SK-N-SH treated with all-trans-retinoic acid at 6 μM for 48 hours (cell line): ENCODE results near the gene XBP1.

Experiments
- ATAC-seq: fragments of 200-7000 bp; cut with Tn5 transposase; 3 replicates; pipeline ENCODE4 v1.9.1; 2020; ENCODE audit warnings: mild to moderate bottlenecking, moderate library complexity
- ARNTL ChIP-seq: fragments of 450-650 bp; formaldehyde crosslinking; IDR thresholded peaks from 2 replicates; pipeline ENCODE4 v1.5.0; 2020; ENCODE audit warnings: low read depth, mild to moderate bottlenecking, moderate library complexity, borderline replicate concordance
- BACH2 ChIP-seq: fragments of 250-450 bp; sonication (Bioruptor Pico); IDR thresholded peaks from 2 replicates; pipeline ENCODE4 v1.9.0; 2021; ENCODE audit warnings: mild to moderate bottlenecking, borderline replicate concordance
- ESRRG ChIP-seq: fragments of 250-450 bp; sonication (Bioruptor Pico); IDR thresholded peaks from 2 replicates; pipeline ENCODE4 v1.6.1; 2021; ENCODE audit warnings: mild to moderate bottlenecking
- GLIS3 ChIP-seq: fragments of 250-450 bp; sonication (Bioruptor Pico); IDR thresholded peaks from 2 replicates; pipeline ENCODE4 v1.5.0; 2020; ENCODE audit warnings: mild to moderate bottlenecking, moderate library complexity
- ISL1 ChIP-seq: fragments of 250-450 bp; sonication (Bioruptor Pico); IDR thresholded peaks from 2 replicates; pipeline ENCODE4 v2.1.2; 2022; ENCODE audit warnings: mild to moderate bottlenecking, moderate library complexity
- PPARA ChIP-seq: fragments of 250-450 bp; sonication (Bioruptor Pico); IDR thresholded peaks from 2 replicates; pipeline ENCODE4 v1.5.0; 2020; ENCODE audit warnings: mild to moderate bottlenecking, borderline replicate concordance
- RARB ChIP-seq: fragments of 250-450 bp; sonication (Bioruptor Pico); IDR thresholded peaks from 2 replicates; pipeline ENCODE4 v1.8.0; 2021; ENCODE audit warnings: mild to moderate bottlenecking, moderate library complexity
- SNAI2 ChIP-seq: fragments of 250-450 bp; sonication (Bioruptor Pico); IDR thresholded peaks from 2 replicates; pipeline ENCODE4 v1.5.0; 2020; ENCODE audit warnings: mild to moderate bottlenecking, moderate library complexity
- TCF4 ChIP-seq: fragments of 250-450 bp; sonication (Bioruptor Pico); IDR thresholded peaks from 2 replicates; pipeline ENCODE4 v1.8.0; 2021; ENCODE audit warnings: mild to moderate bottlenecking, moderate library complexity, borderline replicate concordance
- TOX ChIP-seq: fragments of 250-450 bp; sonication (Bioruptor Pico); IDR thresholded peaks from 2 replicates; pipeline ENCODE4 v1.8.0; 2021; ENCODE audit warnings: mild to moderate bottlenecking, moderate library complexity, borderline replicate concordance
- ZC3H10 ChIP-seq: fragments of 250-450 bp; sonication (Bioruptor Pico); IDR thresholded peaks from 2 replicates; pipeline ENCODE4 v1.5.1; 2021; ENCODE audit warnings: mild to moderate bottlenecking, moderate library complexity
- ZFP3 ChIP-seq: fragments of 250-450 bp; sonication (Bioruptor Pico); IDR thresholded peaks from 2 replicates; pipeline ENCODE4 v1.5.0; 2020; ENCODE audit warnings: mild to moderate bottlenecking, moderate library complexity
- ZFP30 ChIP-seq: fragments of 450-650 bp; formaldehyde crosslinking; IDR thresholded peaks from 2 replicates; pipeline ENCODE4 v1.5.0; 2022; ENCODE audit warnings: mild to moderate bottlenecking, moderate library complexity
- ZNF565 ChIP-seq: fragments of 450-650 bp; formaldehyde crosslinking; conservative IDR thresholded peaks from 2 replicates; pipeline ENCODE4 v1.5.0; 2020; ENCODE audit warnings: low read depth, mild to moderate bottlenecking, moderate library complexity
- ZNF70 ChIP-seq: fragments of 450-650 bp; formaldehyde crosslinking; IDR thresholded peaks from 2 replicates; pipeline ENCODE4 v1.5.0; 2020; ENCODE audit warnings: mild to moderate bottlenecking, moderate library complexity
- ZNF8 ChIP-seq: fragments of 450-650 bp; formaldehyde crosslinking; IDR thresholded peaks from 2 replicates; pipeline ENCODE4 v1.5.0; 2020; ENCODE audit warnings: mild to moderate bottlenecking, moderate library complexity
- TF ChIP-seq, protein P1 (sequence below): fragments of 250-450 bp; sonication (Bioruptor Pico); IDR thresholded peaks from 2 replicates; pipeline ENCODE4 v1.8.0; 2021; ENCODE audit warnings: low read depth, mild to moderate bottlenecking, moderate library complexity, borderline replicate concordance
- TF ChIP-seq, protein P2 (sequence below): fragments of 250-450 bp; sonication (Bioruptor Pico); IDR thresholded peaks from 2 replicates; pipeline ENCODE4 v1.5.0; 2020; ENCODE audit warnings: mild to moderate bottlenecking, moderate library complexity
- TF ChIP-seq, protein P3 (sequence below): fragments of 250-450 bp; sonication (Bioruptor Pico); IDR thresholded peaks from 2 replicates; pipeline ENCODE4 v1.5.1; 2020; ENCODE audit warnings: low read depth, mild to moderate bottlenecking, moderate library complexity
- TF ChIP-seq, protein P4 (sequence below): fragments of 250-450 bp; sonication (Bioruptor Pico); IDR thresholded peaks from 2 replicates; pipeline ENCODE4 v1.8.0; 2020; ENCODE audit warnings: mild to moderate bottlenecking, moderate library complexity, borderline replicate concordance
- TF ChIP-seq, protein P5 (sequence below): fragments of 250-450 bp; sonication (Bioruptor Pico); IDR thresholded peaks from 2 replicates; pipeline ENCODE4 v1.5.1; 2021; ENCODE audit warnings: mild to moderate bottlenecking, moderate library complexity

The XBP1 gene

DNA sequence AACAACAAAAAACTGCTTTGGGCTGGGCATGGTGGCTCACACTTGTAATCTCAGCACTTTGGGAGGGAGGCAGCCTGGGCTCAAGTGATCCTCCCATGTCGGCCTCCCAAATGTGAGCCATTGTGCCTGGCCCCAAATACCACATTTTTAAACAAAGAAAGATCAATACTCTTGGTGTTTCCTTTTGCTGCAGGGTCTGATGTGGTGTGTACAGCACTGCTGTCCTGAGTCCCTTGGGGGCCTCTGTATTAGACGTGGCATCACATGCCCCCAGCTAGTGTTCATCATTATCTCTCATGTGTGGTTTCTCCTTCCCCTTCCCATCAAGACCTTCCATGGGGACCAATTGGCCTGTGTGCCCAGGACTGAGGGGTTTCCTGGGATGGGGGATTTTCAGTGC, 20.5 kb upstream of the XBP1 start:
- TF ChIP-seq ZNF8 (CRISPR knock-in tag) (no peak), ZC3H10 (CRISPR knock-in tag) (no peak), SNAI2 (CRISPR knock-in tag) (no peak), PPARA (CRISPR knock-in tag) (no peak), RARB (CRISPR knock-in tag) (no peak), ISL1 (no peak)
- no peak for ATAC-seq

DNA sequence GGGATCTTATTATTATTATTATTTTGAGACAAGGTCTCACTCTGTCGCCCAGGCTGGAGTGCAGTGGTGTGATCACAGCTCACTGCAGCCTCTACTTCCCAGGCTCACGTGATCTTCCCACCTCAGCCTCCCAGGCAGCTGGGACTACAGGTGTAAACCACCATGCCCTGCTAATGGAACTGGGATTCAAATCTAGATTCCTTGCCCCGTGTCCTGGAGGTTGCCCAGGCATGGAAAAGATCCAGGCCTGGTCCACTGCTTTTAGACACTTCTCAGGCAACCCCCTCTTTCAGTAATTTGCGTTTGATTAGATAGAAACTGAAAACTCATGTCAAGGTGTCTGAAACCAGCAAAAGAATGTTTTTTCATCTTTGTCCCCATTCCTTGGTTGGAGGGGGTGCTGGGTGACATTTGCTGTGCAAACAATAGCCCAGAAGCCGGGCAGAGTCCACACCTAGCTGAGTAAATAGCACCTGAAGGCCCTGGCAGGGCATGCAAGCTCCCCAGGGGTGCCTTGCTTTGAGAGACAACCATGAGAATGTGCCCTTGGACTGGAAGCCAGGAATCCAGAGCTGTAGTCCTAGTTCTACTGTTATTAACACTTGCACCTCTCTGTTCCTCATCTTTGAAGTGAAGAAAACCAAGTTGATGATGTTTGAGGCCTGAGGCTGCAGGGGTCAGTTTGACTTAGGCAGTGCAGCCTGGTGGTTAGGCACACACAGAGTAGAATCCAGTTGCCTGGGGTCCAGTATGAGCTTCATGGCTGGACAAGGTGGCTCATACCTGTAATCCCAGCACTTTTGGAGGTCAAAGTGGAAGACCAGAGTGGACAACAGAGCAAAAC, 19.1 kb upstream of the XBP1 start:
- no peak for ATAC-seq
- TF ChIP-seq SNAI2 (CRISPR knock-in tag) = no peak
- TF ChIP-seq, protein P1, sequence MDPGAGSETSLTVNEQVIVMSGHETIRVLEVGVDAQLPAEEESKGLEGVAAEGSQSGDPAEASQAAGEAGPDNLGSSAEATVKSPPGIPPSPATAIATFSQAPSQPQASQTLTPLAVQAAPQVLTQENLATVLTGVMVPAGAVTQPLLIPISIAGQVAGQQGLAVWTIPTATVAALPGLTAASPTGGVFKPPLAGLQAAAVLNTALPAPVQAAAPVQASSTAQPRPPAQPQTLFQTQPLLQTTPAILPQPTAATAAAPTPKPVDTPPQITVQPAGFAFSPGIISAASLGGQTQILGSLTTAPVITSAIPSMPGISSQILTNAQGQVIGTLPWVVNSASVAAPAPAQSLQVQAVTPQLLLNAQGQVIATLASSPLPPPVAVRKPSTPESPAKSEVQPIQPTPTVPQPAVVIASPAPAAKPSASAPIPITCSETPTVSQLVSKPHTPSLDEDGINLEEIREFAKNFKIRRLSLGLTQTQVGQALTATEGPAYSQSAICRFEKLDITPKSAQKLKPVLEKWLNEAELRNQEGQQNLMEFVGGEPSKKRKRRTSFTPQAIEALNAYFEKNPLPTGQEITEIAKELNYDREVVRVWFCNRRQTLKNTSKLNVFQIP (CRISPR knock-in tag) = no peak
- TF ChIP-seq, protein P2, sequence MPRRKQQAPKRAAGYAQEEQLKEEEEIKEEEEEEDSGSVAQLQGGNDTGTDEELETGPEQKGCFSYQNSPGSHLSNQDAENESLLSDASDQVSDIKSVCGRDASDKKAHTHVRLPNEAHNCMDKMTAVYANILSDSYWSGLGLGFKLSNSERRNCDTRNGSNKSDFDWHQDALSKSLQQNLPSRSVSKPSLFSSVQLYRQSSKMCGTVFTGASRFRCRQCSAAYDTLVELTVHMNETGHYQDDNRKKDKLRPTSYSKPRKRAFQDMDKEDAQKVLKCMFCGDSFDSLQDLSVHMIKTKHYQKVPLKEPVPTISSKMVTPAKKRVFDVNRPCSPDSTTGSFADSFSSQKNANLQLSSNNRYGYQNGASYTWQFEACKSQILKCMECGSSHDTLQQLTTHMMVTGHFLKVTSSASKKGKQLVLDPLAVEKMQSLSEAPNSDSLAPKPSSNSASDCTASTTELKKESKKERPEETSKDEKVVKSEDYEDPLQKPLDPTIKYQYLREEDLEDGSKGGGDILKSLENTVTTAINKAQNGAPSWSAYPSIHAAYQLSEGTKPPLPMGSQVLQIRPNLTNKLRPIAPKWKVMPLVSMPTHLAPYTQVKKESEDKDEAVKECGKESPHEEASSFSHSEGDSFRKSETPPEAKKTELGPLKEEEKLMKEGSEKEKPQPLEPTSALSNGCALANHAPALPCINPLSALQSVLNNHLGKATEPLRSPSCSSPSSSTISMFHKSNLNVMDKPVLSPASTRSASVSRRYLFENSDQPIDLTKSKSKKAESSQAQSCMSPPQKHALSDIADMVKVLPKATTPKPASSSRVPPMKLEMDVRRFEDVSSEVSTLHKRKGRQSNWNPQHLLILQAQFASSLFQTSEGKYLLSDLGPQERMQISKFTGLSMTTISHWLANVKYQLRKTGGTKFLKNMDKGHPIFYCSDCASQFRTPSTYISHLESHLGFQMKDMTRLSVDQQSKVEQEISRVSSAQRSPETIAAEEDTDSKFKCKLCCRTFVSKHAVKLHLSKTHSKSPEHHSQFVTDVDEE = no peak
- TF ChIP-seq TOX (CRISPR knock-in tag) = no peak
- TF ChIP-seq ZFP30 (CRISPR knock-in tag) = no peak
- TF ChIP-seq TCF4 (CRISPR knock-in tag) = no peak
- TF ChIP-seq ZFP3 = no peak
- TF ChIP-seq ISL1 = no peak
- TF ChIP-seq RARB (CRISPR knock-in tag) = no peak
- no peak for TF ChIP-seq BACH2 (CRISPR knock-in tag)
- no peak for TF ChIP-seq ZNF8 (CRISPR knock-in tag)
- TF ChIP-seq, protein P3, sequence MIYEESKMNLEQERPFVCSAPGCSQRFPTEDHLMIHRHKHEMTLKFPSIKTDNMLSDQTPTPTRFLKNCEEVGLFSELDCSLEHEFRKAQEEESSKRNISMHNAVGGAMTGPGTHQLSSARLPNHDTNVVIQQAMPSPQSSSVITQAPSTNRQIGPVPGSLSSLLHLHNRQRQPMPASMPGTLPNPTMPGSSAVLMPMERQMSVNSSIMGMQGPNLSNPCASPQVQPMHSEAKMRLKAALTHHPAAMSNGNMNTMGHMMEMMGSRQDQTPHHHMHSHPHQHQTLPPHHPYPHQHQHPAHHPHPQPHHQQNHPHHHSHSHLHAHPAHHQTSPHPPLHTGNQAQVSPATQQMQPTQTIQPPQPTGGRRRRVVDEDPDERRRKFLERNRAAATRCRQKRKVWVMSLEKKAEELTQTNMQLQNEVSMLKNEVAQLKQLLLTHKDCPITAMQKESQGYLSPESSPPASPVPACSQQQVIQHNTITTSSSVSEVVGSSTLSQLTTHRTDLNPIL (CRISPR knock-in tag) = no peak

DNA sequence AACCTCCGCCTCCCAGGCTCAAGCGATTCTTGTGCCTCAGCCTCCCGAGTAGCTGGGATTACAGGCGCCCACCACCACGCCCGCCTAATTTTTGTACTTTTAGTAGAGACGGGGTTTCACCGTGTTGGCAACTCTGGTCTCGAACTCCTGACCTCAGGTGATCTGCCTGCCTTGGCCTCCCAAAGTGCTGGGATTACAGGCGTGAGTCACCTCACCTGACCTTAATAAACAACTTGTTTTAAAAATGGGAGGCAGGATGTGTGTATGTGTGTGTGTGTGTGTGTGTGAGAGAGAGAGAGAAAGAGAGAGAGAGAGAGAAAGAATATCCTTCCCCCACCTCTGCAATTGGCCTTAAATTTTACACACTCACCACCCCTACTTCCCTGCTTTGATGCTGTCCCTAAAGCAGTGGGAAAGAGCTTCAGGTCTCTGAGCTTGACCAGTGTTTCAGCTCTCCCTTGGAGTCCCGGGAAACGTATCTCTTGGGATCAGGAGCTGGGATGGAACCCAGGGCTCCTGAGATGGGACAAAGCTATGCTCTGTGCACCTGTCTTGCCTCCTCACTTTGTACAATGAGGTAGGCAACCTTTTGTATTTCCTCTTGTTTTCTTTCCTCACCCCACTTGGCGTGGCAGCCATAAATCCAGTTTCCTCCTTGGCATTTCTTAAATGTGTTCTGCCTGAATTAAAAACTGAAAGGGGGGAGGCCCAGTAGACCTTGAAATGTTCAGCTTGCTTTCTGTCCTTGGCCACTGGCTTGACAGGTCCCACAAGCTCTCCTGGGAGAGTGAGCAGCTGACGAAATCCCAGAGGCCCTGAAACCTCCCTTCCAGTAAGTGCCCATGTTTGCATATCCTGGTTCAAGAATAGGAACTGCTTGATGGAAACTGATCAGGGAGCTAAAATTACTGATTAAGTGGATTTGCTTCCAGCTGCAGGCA, 17.8 kb upstream of the XBP1 start:
- ATAC-seq = no peak
- TF ChIP-seq ISL1 = no peak
- TF ChIP-seq ZNF70 (CRISPR knock-in tag) = no peak
- TF ChIP-seq GLIS3 (CRISPR knock-in tag) = no peak
- no peak for TF ChIP-seq SNAI2 (CRISPR knock-in tag)
- TF ChIP-seq TCF4 (CRISPR knock-in tag) = no peak
- TF ChIP-seq ZC3H10 (CRISPR knock-in tag) = no peak
- TF ChIP-seq, protein P4, sequence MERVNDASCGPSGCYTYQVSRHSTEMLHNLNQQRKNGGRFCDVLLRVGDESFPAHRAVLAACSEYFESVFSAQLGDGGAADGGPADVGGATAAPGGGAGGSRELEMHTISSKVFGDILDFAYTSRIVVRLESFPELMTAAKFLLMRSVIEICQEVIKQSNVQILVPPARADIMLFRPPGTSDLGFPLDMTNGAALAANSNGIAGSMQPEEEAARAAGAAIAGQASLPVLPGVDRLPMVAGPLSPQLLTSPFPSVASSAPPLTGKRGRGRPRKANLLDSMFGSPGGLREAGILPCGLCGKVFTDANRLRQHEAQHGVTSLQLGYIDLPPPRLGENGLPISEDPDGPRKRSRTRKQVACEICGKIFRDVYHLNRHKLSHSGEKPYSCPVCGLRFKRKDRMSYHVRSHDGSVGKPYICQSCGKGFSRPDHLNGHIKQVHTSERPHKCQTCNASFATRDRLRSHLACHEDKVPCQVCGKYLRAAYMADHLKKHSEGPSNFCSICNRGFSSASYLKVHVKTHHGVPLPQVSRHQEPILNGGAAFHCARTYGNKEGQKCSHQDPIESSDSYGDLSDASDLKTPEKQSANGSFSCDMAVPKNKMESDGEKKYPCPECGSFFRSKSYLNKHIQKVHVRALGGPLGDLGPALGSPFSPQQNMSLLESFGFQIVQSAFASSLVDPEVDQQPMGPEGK (CRISPR knock-in tag) = no peak
- TF ChIP-seq, protein P3 (CRISPR knock-in tag) = no peak
- no peak for TF ChIP-seq ARNTL (CRISPR knock-in tag)
- TF ChIP-seq ESRRG = no peak
- TF ChIP-seq ZFP3 = no peak
- TF ChIP-seq, protein P2 = no peak
- TF ChIP-seq, protein P5, sequence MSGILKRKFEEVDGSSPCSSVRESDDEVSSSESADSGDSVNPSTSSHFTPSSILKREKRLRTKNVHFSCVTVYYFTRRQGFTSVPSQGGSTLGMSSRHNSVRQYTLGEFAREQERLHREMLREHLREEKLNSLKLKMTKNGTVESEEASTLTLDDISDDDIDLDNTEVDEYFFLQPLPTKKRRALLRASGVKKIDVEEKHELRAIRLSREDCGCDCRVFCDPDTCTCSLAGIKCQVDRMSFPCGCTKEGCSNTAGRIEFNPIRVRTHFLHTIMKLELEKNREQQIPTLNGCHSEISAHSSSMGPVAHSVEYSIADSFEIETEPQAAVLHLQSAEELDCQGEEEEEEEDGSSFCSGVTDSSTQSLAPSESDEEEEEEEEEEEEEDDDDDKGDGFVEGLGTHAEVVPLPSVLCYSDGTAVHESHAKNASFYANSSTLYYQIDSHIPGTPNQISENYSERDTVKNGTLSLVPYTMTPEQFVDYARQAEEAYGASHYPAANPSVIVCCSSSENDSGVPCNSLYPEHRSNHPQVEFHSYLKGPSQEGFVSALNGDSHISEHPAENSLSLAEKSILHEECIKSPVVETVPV (CRISPR knock-in tag) = no peak
- TF ChIP-seq ZNF565 = no peak
- TF ChIP-seq ZNF8 (CRISPR knock-in tag) = no peak
